ENCODE measurements around the gene DGCR2. TPM values are rescaled to one million over a fixed set of nuclear protein-coding genes. Genes with fewer than 3 reads are reported as not detected.

DGCR2 gene
- total RNA-seq, 2 experiments from 2014 or later: 31.9 to 35.5 TPM

GRCh38 chr22:19046719-19047609 lies 75.2 kb downstream of the DGCR2 start:
- POLR2A ChIA-PET: no interaction called here
- CTCF ChIA-PET: no interaction called here
- no peaks in the 10 kb centered on the region for H3K27me3 Mint-ChIP-seq
- Histone ChIP-seq H3K9me3 (ENCODE audit: control insufficient read depth in 1 of 2, insufficient read depth in 1 of 2, low read length in 2 of 2) (no peaks in the 10 kb centered on the region), H3K27ac (ENCODE audit: low read depth in 1 of 2, low read length in 2 of 2) (no peak overlapping the region), H3K36me3 (ENCODE audit: insufficient read depth, low read length) (peaks cover 93% of the 10 kb centered on the region), H3K4me1 (ENCODE audit: insufficient read depth, low read length) (no peaks in the 10 kb centered on the region), H3K27me3 (ENCODE audit: control insufficient read depth in 1 of 2, insufficient read depth in 2 of 2, low read length in 2 of 2) (no peaks in the 10 kb centered on the region), H3K4me3 (ENCODE audit: low read length) (no peak overlapping the region)
- TF ChIP-seq, protein P1, sequence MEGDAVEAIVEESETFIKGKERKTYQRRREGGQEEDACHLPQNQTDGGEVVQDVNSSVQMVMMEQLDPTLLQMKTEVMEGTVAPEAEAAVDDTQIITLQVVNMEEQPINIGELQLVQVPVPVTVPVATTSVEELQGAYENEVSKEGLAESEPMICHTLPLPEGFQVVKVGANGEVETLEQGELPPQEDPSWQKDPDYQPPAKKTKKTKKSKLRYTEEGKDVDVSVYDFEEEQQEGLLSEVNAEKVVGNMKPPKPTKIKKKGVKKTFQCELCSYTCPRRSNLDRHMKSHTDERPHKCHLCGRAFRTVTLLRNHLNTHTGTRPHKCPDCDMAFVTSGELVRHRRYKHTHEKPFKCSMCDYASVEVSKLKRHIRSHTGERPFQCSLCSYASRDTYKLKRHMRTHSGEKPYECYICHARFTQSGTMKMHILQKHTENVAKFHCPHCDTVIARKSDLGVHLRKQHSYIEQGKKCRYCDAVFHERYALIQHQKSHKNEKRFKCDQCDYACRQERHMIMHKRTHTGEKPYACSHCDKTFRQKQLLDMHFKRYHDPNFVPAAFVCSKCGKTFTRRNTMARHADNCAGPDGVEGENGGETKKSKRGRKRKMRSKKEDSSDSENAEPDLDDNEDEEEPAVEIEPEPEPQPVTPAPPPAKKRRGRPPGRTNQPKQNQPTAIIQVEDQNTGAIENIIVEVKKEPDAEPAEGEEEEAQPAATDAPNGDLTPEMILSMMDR (IDR thresholded peaks at IDR 0.05): no peak
- H3K36me3 Mint-ChIP-seq (ENCODE audit: low read depth): peaks cover 96% of the 10 kb centered on the region
- intact Hi-C loops (cut with DNase I, micrococcal nuclease): no loop called here
- no peak overlapping the region for H3K4me3 Mint-ChIP-seq
- ATAC-seq (ENCODE audit: poor library complexity): no peak
- no peaks in the 10 kb centered on the region for H3K9me3 Mint-ChIP-seq
- no peaks in the 10 kb centered on the region for H3K4me1 Mint-ChIP-seq (ENCODE audit: low read depth)
- no peak overlapping the region for H3K27ac Mint-ChIP-seq
- DNase-seq: no peak

DNA sequence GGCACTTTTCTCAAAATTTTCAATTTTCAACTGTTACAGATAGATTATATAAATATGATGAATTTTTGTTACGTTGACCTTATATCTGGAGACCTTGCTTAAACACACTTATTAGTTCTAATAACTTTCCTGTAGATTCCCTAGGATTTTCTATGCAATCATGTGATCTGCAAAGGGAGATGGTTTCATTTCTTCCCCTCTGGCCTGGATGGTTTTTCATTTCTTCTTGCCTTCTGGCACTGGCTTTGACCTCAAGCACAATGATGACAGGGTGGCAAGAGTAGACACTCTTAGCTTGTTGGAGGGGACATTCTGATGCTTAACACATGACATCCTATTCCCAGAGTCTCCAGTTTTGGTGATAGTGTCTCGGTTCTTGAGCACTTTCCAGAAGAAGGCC lies 75.9 kb downstream of the DGCR2 start:
- no peak for ATAC-seq (ENCODE audit: poor library complexity)
- Mint-ChIP-seq H3K4me3 (no peak overlapping the region), H3K27me3 (no peaks in the 10 kb centered on the region), H3K27ac (no peak overlapping the region), H3K4me1 (ENCODE audit: low read depth) (no peaks in the 10 kb centered on the region), H3K36me3 (ENCODE audit: low read depth) (peaks cover 96% of the 10 kb centered on the region), H3K9me3 (no peaks in the 10 kb centered on the region)
- no peak for DNase-seq
- Histone ChIP-seq H3K27ac (ENCODE audit: low read depth in 1 of 2, low read length in 2 of 2) (no peak overlapping the region), H3K4me3 (ENCODE audit: low read length) (no peak overlapping the region), H3K27me3 (ENCODE audit: control insufficient read depth in 1 of 2, insufficient read depth in 2 of 2, low read length in 2 of 2) (no peaks in the 10 kb centered on the region), H3K4me1 (ENCODE audit: insufficient read depth, low read length) (no peaks in the 10 kb centered on the region), H3K9me3 (ENCODE audit: control insufficient read depth in 1 of 2, insufficient read depth in 1 of 2, low read length in 2 of 2) (no peaks in the 10 kb centered on the region), H3K36me3 (ENCODE audit: insufficient read depth, low read length) (peaks cover 93% of the 10 kb centered on the region)
- ChIA-PET POLR2A (no interaction called here), CTCF (no interaction called here)
- TF ChIP-seq, protein P1 (IDR thresholded peaks at IDR 0.05): no peak
- intact Hi-C loops (cut with DNase I, micrococcal nuclease): no loop called here

GRCh38 chr22:19045094-19045493 lies 77.1 kb downstream of the DGCR2 start:
- Histone ChIP-seq H3K27ac (ENCODE audit: low read depth in 1 of 2, low read length in 2 of 2) (no peak overlapping the region), H3K9me3 (ENCODE audit: control insufficient read depth in 1 of 2, insufficient read depth in 1 of 2, low read length in 2 of 2) (no peaks in the 10 kb centered on the region), H3K4me3 (ENCODE audit: low read length) (no peak overlapping the region), H3K4me1 (ENCODE audit: insufficient read depth, low read length) (no peaks in the 10 kb centered on the region), H3K27me3 (ENCODE audit: control insufficient read depth in 1 of 2, insufficient read depth in 2 of 2, low read length in 2 of 2) (no peaks in the 10 kb centered on the region), H3K36me3 (ENCODE audit: insufficient read depth, low read length) (peaks cover 98% of the 10 kb centered on the region)
- no peak for ATAC-seq (ENCODE audit: poor library complexity)
- Mint-ChIP-seq H3K4me3 (no peak overlapping the region), H3K27me3 (no peaks in the 10 kb centered on the region), H3K4me1 (ENCODE audit: low read depth) (no peaks in the 10 kb centered on the region), H3K9me3 (no peaks in the 10 kb centered on the region), H3K27ac (no peak overlapping the region), H3K36me3 (ENCODE audit: low read depth) (peaks cover 95% of the 10 kb centered on the region)
- ChIA-PET CTCF (no interaction called here), POLR2A (no interaction called here)
- TF ChIP-seq, protein P1 (IDR thresholded peaks at IDR 0.05): no peak
- DNase-seq: no peak
- intact Hi-C loops (cut with DNase I, micrococcal nuclease): no loop called here
